ENCODE data around the gene CACNA1F.
A peak's percentile ranks its signal among the peaks of the same experiment; 100 is the strongest.

Gene CACNA1F

GRCh38 chrX:49204017-49204416, 29.1 kb downstream of the CACNA1F start:
- no peak for DNase-seq (ENCODE audit: low read depth)
- no peak overlapping the region for H3K4me3 ChIP-seq (ENCODE audit: low read depth, low read length)

GRCh38 chrX:49203536-49203935, 29.6 kb downstream of the CACNA1F start:
- DNase-seq (ENCODE audit: low read depth) = no peak
- H3K4me3 ChIP-seq (ENCODE audit: low read depth, low read length) = no peak overlapping the region

- H3K4me3 ChIP-seq (ENCODE audit: low read depth, low read length) = no peak overlapping the region
- DNase-seq (ENCODE audit: low read depth) = no peak
Observed at GRCh38 chrX:49202022-49202421, 31.1 kb downstream of the CACNA1F start.

GRCh38 chrX:49199906-49200771, 33.0 kb downstream of the CACNA1F start, which contains the start of gene SYP:
Gene SYP (minus strand): TSS chrX:49200193. CDS start chrX:49200186, 7 bp downstream.
- H3K4me3 ChIP-seq (ENCODE audit: low read depth, low read length) = peak within 1 kb of the TSS; percentile 29
- peak; percentile 53 for DNase-seq (ENCODE audit: low read depth)

- H3K4me3 ChIP-seq (ENCODE audit: low read depth, low read length) = no peak overlapping the region
- no peak for DNase-seq (ENCODE audit: low read depth)
Observed at GRCh38 chrX:49199315-49199595, 33.9 kb downstream of the CACNA1F start.

GRCh38 chrX:49198540-49199314, 34.4 kb downstream of the CACNA1F start:
- H3K4me3 ChIP-seq (ENCODE audit: low read depth, low read length) = no peak overlapping the region
- no peak for DNase-seq (ENCODE audit: low read depth)

GRCh38 chrX:49197543-49198087, 35.5 kb downstream of the CACNA1F start:
- no peak overlapping the region for H3K4me3 ChIP-seq (ENCODE audit: low read depth, low read length)
- DNase-seq (ENCODE audit: low read depth) = no peak

- DNase-seq (ENCODE audit: low read depth) = no peak
- H3K4me3 ChIP-seq (ENCODE audit: low read depth, low read length) = no peak overlapping the region
Observed at GRCh38 chrX:49193542-49193964, 39.6 kb downstream of the CACNA1F start.

- no peak overlapping the region for H3K4me3 ChIP-seq (ENCODE audit: low read depth, low read length)
- DNase-seq (ENCODE audit: low read depth) = no peak
Observed at GRCh38 chrX:49192722-49193328, 40.3 kb downstream of the CACNA1F start.

- H3K4me3 ChIP-seq (ENCODE audit: low read depth, low read length) = peak overlapping the region; percentile 72
- DNase-seq (ENCODE audit: low read depth) = no peak
Observed at GRCh38 chrX:49191574-49192011, 41.5 kb downstream of the CACNA1F start.

- H3K4me3 ChIP-seq (ENCODE audit: low read depth, low read length) = peak overlapping the region; percentile 72
- DNase-seq (ENCODE audit: low read depth) = peak; percentile 99
Observed at GRCh38 chrX:49190821-49191573, 42.1 kb downstream of the CACNA1F start.

- H3K4me3 ChIP-seq (ENCODE audit: low read depth, low read length) = peak overlapping the region; percentile 46
- DNase-seq (ENCODE audit: low read depth) = no peak
Observed at GRCh38 chrX:49189606-49190005, 43.5 kb downstream of the CACNA1F start.

GRCh38 chrX:49188468-49189076, 44.6 kb downstream of the CACNA1F start:
- no peak for DNase-seq (ENCODE audit: low read depth)
- H3K4me3 ChIP-seq (ENCODE audit: low read depth, low read length) = no peak overlapping the region

- no peak for DNase-seq (ENCODE audit: low read depth)
- no peak overlapping the region for H3K4me3 ChIP-seq (ENCODE audit: low read depth, low read length)
Observed at GRCh38 chrX:49187526-49187925, 45.6 kb downstream of the CACNA1F start.

GRCh38 chrX:49187028-49187394, 46.1 kb downstream of the CACNA1F start:
- no peak overlapping the region for H3K4me3 ChIP-seq (ENCODE audit: low read depth, low read length)
- DNase-seq (ENCODE audit: low read depth) = no peak

GRCh38 chrX:49186125-49187027, 46.8 kb downstream of the CACNA1F start, which contains the start of gene PRICKLE3:
Gene PRICKLE3 (minus strand): TSS chrX:49186373. CDS start chrX:49186297, 76 bp downstream.
- H3K4me3 ChIP-seq (ENCODE audit: low read depth, low read length) = peak within 1 kb of the TSS; percentile 67
- DNase-seq (ENCODE audit: low read depth) = no peak

GRCh38 chrX:49184294-49185281, 48.6 kb downstream of the CACNA1F start:
- DNase-seq (ENCODE audit: low read depth) = peak; percentile 52
- peak overlapping the region; percentile 67 for H3K4me3 ChIP-seq (ENCODE audit: low read depth, low read length)
